ENCODE data around the gene ROR2. TPM values are rescaled to one million over a fixed set of nuclear protein-coding genes. Genes with fewer than 3 reads are reported as not detected.

ROR2 gene
- total and polyA plus RNA-seq, 2 experiments from 2014 or later: 8.1 to 18.8 TPM

GRCh38 chr9:91768507-91768906, 181.5 kb downstream of the ROR2 start:
- Histone ChIP-seq H3K4me3 (no peak overlapping the region), H3F3A (replicated peaks; ENCODE audit: low read depth) (no peaks in the 10 kb centered on the region), H3K36me3 (ENCODE audit: insufficient read depth) (no peaks in the 10 kb centered on the region), H3K9me2 (ENCODE audit: insufficient read depth) (peaks cover 4% of the 10 kb centered on the region; the same call in 1 of the 2 replicates), H3K79me2 (replicated peaks; ENCODE audit: insufficient read depth) (no peaks in the 10 kb centered on the region), H3K27me3 (ENCODE audit: insufficient read depth) (no peaks in the 10 kb centered on the region), H3K4me1 (ENCODE audit: insufficient read depth) (peaks cover 3% of the 10 kb centered on the region; the same call in 1 of the 2 replicates), H3K27ac (ENCODE audit: low read depth) (no peak overlapping the region), H3K4me2 (no peak overlapping the region), H4K20me1 (replicated peaks; ENCODE audit: insufficient read depth) (no peaks in the 10 kb centered on the region; the same call in 1 of the 2 replicates), H2AFZ (no peak overlapping the region)
- Mint-ChIP-seq H3K27ac (no peak overlapping the region), H3K36me3 (ENCODE audit: low read depth) (no peaks in the 10 kb centered on the region), H3K9me3 (peaks cover 4% of the 10 kb centered on the region; the same call in 2 of the 3 replicates), H3K4me1 (peaks cover 17% of the 10 kb centered on the region), H3K4me3 (no peak overlapping the region), H3K27me3 (ENCODE audit: insufficient read depth, low read depth, poor library complexity) (peaks cover 13% of the 10 kb centered on the region)
- DNase-seq (ENCODE audit: low spot score): no peak
- no peak for ATAC-seq
- TF ChIP-seq STAT1 (IDR thresholded peaks at IDR 0.05; ENCODE audit: unreplicated experiment) (no peak), CTCF (conservative IDR thresholded peaks at IDR 0.05; ENCODE audit: low read depth in 2 of 2) (no peak), REST (IDR thresholded peaks at IDR 0.05; ENCODE audit: unreplicated experiment) (no peak), EZH2 (IDR thresholded peaks at IDR 0.05; ENCODE audit: low read depth, unreplicated experiment) (no peak), ZNF331 (CRISPR knock-in tag; IDR thresholded peaks at IDR 0.05; ENCODE audit: low read depth) (no peak), ZNF462 (CRISPR knock-in tag; IDR thresholded peaks at IDR 0.05) (no peak), JUNB (IDR thresholded peaks at IDR 0.05; ENCODE audit: unreplicated experiment) (no peak), ZNF114 (CRISPR knock-in tag; IDR thresholded peaks at IDR 0.05) (no peak), ETS1 (IDR thresholded peaks at IDR 0.05) (no peak), CREB1 (CRISPR knock-in tag; IDR thresholded peaks at IDR 0.05; ENCODE audit: low read depth) (no peak), EZH2phosphoT487 (IDR thresholded peaks at IDR 0.05; ENCODE audit: unreplicated experiment) (no peak), NANOG (IDR thresholded peaks at IDR 0.05; ENCODE audit: borderline replicate concordance) (no peak)

Measured in GM23338 (cell line).